GM08714 (cell line): ENCODE data around the gene CD247.

Source experiments
- H3K4me3 ChIP-seq: fragments of 200-500 bp; sonication (Bioruptor generic); 2 replicates; pipeline ENCODE4 v1.5.1; 2014; ENCODE audit warnings: mild to moderate bottlenecking, low read length, inconsistent platforms
- ZNF274 ChIP-seq: IDR thresholded peaks from 2 replicates; pipeline ENCODE4 v1.6.1; 2012; ENCODE audit warnings: mild to moderate bottlenecking, low read depth, low read length

Gene CD247

DNA sequence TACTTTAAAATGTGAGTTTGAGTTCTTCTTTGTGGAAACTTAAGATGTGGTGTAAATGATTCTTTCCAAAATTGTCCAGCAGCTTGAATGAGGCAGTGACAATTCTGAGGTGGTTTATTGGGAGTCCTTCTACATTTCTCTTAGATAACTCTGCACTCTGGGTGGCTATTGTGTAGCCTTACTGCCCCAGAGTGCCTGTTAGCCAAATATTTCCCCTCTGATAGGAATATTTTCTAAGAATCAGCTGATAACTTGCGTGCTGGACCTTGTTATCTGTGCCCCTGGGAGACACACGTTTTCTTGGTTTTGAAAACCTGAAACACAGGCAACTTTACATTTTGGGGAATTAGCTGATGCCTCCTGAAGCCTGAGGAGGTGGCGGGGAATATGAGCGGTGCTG is 91.6 kb downstream of the CD247 start:
- no peak for TF ChIP-seq ZNF274
- H3K4me3 ChIP-seq, result no peak overlapping the region

DNA sequence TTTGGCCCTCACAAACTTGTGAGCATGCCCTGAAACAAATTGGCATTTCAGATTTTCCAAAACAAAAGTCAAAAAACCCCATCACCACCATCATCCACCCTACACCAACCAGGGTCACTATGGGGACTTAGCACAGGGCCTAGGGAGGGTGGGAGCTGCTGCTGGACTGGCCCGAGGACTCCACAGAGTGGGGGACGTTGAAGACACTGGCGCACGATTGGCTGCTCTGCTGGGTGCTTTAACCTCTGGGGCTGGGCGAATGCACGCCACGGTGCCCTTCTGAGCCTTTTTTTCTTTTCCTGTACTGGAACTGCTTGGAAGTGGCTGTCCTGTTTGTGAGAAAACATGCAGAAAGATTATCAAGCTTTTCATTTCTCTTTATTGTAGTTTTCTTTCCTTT is 92.8 kb downstream of the CD247 start:
- H3K4me3 ChIP-seq, result no peak overlapping the region

GRCh38 chr1:167423684-167424619 is 94.4 kb downstream of the CD247 start:
- no peak overlapping the region for H3K4me3 ChIP-seq
- no peak for TF ChIP-seq ZNF274

More for the DNA sequence above, 92.8 kb downstream of the CD247 start:
- TF ChIP-seq ZNF274, result no peak

- H3K4me3 ChIP-seq, result no peak overlapping the region
- no peak for TF ChIP-seq ZNF274
Observed at GRCh38 chr1:167420510-167420909, 97.8 kb downstream of the CD247 start.

DNA sequence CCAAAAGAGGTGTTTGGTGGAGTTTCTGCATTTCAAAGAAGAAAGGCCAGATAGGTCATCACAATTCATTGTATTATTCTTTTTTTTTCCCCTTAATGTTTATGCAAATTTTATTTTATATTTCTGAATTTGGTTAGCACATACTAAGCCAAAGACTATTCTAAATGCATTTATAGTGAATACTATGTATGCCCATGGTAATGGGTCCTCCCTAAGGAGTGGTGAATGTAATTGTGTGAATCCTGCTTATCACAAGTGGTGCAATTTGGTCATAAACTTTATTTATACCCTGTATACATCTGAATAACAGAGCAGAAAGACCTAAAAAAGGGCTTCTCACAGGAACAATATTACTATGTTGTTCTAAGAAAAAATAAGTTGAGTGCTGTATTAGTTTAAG is 99.1 kb downstream of the CD247 start:
- no peak for TF ChIP-seq ZNF274
- no peak overlapping the region for H3K4me3 ChIP-seq

- no peak overlapping the region for H3K4me3 ChIP-seq
- no peak for TF ChIP-seq ZNF274
Observed at GRCh38 chr1:167418391-167418790, 99.9 kb downstream of the CD247 start.

DNA sequence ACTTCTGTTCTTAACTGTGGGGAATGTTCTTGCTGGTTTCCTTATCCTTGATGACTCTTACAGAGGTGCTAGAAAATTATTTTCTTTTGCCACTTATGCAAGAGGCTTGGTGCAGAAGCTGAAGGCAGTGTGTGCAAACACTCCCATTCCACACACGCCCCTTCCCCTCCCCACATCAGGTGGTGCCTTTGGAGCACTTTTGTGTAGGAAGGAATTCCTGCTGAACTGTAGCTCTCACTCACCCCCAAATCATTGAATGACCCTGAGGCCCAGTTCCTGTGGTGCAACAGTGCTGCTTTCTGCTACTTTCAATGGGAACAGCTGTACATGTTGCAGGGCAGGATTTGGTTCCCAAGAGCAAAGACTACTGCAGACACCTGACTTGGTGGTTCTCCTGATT is 101.8 kb downstream of the CD247 start:
- no peak overlapping the region for H3K4me3 ChIP-seq
- no peak for TF ChIP-seq ZNF274

GRCh38 chr1:167413328-167413727 is 105.0 kb downstream of the CD247 start:
- no peak for TF ChIP-seq ZNF274
- H3K4me3 ChIP-seq, result no peak overlapping the region

- TF ChIP-seq ZNF274, result no peak
- H3K4me3 ChIP-seq, result no peak overlapping the region
Observed at GRCh38 chr1:167412920-167413319, 105.4 kb downstream of the CD247 start.

- TF ChIP-seq ZNF274, result no peak
- H3K4me3 ChIP-seq, result no peak overlapping the region
Observed at GRCh38 chr1:167412072-167412471, 106.3 kb downstream of the CD247 start.

GRCh38 chr1:167409183-167409582 is 109.1 kb downstream of the CD247 start:
- no peak overlapping the region for H3K4me3 ChIP-seq
- TF ChIP-seq ZNF274, result no peak

DNA sequence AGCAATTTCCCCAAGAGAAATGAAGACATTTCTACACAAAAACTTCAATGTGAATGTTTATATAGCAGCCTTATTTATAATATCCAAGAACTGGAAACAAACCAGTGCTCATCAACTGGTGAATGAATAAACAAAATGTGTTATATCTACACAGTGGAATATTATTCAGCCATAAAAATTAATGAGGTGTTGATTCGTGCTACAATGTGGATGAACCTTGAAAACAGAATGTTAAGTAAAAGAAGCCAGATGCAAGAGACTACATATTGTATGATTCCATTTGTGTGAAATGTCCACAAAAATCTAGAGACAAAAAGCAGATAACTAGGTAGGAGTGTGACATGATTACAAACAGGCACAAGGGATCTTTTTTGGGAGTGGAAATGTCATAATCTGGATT is 110.0 kb downstream of the CD247 start:
- no peak for TF ChIP-seq ZNF274
- no peak overlapping the region for H3K4me3 ChIP-seq

GRCh38 chr1:167404908-167405307 is 113.4 kb downstream of the CD247 start:
- TF ChIP-seq ZNF274, result no peak
- no peak overlapping the region for H3K4me3 ChIP-seq

DNA sequence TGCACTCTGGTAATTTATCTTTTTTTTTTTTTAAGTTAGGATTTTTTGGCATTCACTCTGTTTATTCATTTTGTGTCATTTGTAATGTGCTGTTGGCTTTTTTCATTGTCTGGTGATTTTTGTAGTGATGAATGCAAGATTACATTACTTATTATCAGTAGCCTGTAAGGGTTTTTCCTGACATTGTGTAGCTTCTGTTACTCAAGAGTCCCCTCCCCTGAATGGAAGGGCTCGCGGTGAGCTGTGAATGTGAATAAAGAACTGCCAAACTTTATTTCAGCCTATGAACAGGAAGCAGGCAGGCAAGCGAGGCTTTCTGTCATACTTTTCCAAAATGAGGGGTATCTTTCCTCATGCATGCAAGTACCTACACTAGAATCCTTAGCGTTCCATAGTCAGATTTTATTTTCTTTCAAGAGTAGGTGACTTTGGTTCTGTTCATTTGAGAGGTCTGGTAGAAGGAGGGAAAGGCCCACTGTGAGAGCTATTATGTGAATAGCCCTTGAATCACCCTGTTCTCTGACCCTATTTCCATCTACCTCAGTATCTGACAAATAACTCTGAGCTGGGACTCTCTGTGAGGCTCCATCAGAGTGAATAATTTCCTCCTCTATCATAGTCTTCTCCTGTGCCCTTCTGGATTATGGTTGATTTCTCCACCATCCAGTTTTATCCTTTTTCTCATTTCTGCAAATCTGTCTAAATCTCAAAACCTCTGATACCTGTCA is 114.0 kb downstream of the CD247 start:
- H3K4me3 ChIP-seq, result no peak overlapping the region
- TF ChIP-seq ZNF274, result no peak
